H1 (cell line): ENCODE measurements around the gene C19orf85. TPM values are rescaled to one million over a fixed set of nuclear protein-coding genes. Genes with fewer than 3 reads are reported as not detected.

Experiments used
- CTCF ChIA-PET: fragments of 300-600 bp; sonication (Branson Sonifier 250); formaldehyde crosslinking; loops from one replicate; lab custom pipeline; 2021; ENCODE audit not compliant: partially characterized antibody; lab: Charles Lee
- POLR2A ChIA-PET: fragments of 300-600 bp; sonication (Branson Sonifier 250); formaldehyde crosslinking; loops from one replicate; lab custom pipeline; 2021; ENCODE audit warnings: inconsistent platforms; ENCODE audit not compliant: partially characterized antibody; lab: Charles Lee
- DNase-seq, 2 experiments: peaks; one replicate each; pipeline versions ENCODE4 v3.0.0 to v3.0.0-alpha.2; 2010 to 2022; ENCODE audit warnings: low spot score in 2 of 2, low read depth in 1 of 2, mixed read lengths in 1 of 2
- FAIRE-seq: peaks from 2 replicates; lab custom pipeline; 2011; peaks lifted over from hg19 to GRCh38; lab: Jason Lieb, UNC
- H2AFZ ChIP-seq: 2 replicates; pipeline ENCODE4 v1.8.1; 2012; ENCODE audit warnings: low read length, inconsistent platforms
- H2AK5ac ChIP-seq: 2 replicates; pipeline ENCODE4 v1.6.1; 2013; ENCODE audit warnings: low read depth, low read length
- H2BK120ac ChIP-seq: replicated peaks from 2 replicates; pipeline ENCODE3; 2013; ENCODE audit warnings: low read depth, low read length, inconsistent platforms
- H2BK12ac ChIP-seq: 2 replicates; pipeline ENCODE4 v1.6.1; 2013; ENCODE audit warnings: low read depth, low read length
- H2BK15ac ChIP-seq: 2 replicates; pipeline ENCODE4 v1.6.1; 2013; ENCODE audit warnings: low read length
- H2BK20ac ChIP-seq: 2 replicates; pipeline ENCODE4 v1.6.1; 2013; ENCODE audit warnings: low read length
- H2BK5ac ChIP-seq: 2 replicates; pipeline ENCODE4 v1.6.1; 2013; ENCODE audit warnings: low read depth, low read length
- H3K14ac ChIP-seq: 2 replicates; pipeline ENCODE4 v1.6.1; 2013; ENCODE audit warnings: inconsistent platforms; ENCODE audit not compliant: insufficient read length
- H3K18ac ChIP-seq: 2 replicates; pipeline ENCODE4 v1.6.1; 2013; ENCODE audit warnings: low read length; ENCODE audit errors: extremely low read depth
- H3K23ac ChIP-seq: 2 replicates; pipeline ENCODE4 v1.6.1; 2013; ENCODE audit warnings: inconsistent platforms; ENCODE audit not compliant: insufficient read length
- H3K23me2 ChIP-seq: 2 replicates; pipeline ENCODE4 v1.6.1; 2013; ENCODE audit warnings: low read depth, low read length
- H3K27ac ChIP-seq: 2 replicates; pipeline ENCODE4 v1.6.1; 2011; ENCODE audit warnings: low read depth, low read length, inconsistent platforms
- H3K27me3 ChIP-seq, 4 experiments: replicated peaks in 1 of 4; 1 replicate in 1 of 4; 2 replicates in 3 of 4; pipeline versions ENCODE4 v1.6.1 to v1.8.1; 2011 to 2013; ENCODE audit warnings: low read length in 3 of 4, mild to moderate bottlenecking in 3 of 4, inconsistent platforms in 2 of 4, mixed read lengths in 2 of 4, moderate library complexity in 1 of 4; ENCODE audit not compliant: control insufficient read depth in 3 of 4, insufficient read depth in 3 of 4; ENCODE audit errors: extremely low read depth in 1 of 4
- H3K36me3 ChIP-seq, 4 experiments: 2 replicates each; pipeline versions ENCODE4 v1.6.1 to v1.8.1; 2011 to 2013; ENCODE audit warnings: mild to moderate bottlenecking in 4 of 4, low read length in 3 of 4, moderate library complexity in 2 of 4, control low read depth in 1 of 4, inconsistent platforms in 1 of 4; ENCODE audit not compliant: insufficient read depth in 4 of 4, control insufficient read depth in 2 of 4
- H3K4ac ChIP-seq: replicated peaks from 2 replicates; pipeline ENCODE3; 2013; ENCODE audit warnings: low read length, low read depth, mixed read lengths, inconsistent platforms; ENCODE audit not compliant: insufficient read length
- H3K4me1 ChIP-seq, 4 experiments: replicated peaks in 1 of 4; 1 replicate in 1 of 4; 2 replicates in 3 of 4; pipeline versions ENCODE4 v1.6.1 to v1.8.1; 2011 to 2013; ENCODE audit warnings: low read length in 3 of 4, inconsistent platforms in 2 of 4, mixed read lengths in 1 of 4; ENCODE audit not compliant: insufficient read depth in 4 of 4, control insufficient read depth in 3 of 4
- H3K4me2 ChIP-seq, 2 experiments: 2 replicates each; pipeline versions ENCODE4 v1.6.1 to v1.8.1; 2011 to 2013; ENCODE audit warnings: low read depth in 2 of 2, low read length in 2 of 2, control low read depth in 1 of 2, inconsistent platforms in 1 of 2, mild to moderate bottlenecking in 1 of 2; ENCODE audit not compliant: insufficient read depth in 1 of 2
- H3K4me3 ChIP-seq, 4 experiments: fragments of 200-600, 300-600 bp in 1 of 4; sonication (generic), shearing (Covaris generic), sonication (Bioruptor Twin) in 1 of 4; 2 replicates each; pipeline versions ENCODE4 v1.5.1 to v1.8.1; 2011 to 2016; ENCODE audit warnings: low read length in 4 of 4, low read depth in 3 of 4, control low read depth in 2 of 4, inconsistent platforms in 2 of 4, mild to moderate bottlenecking in 2 of 4, mixed read lengths in 1 of 4, moderate library complexity in 1 of 4; ENCODE audit not compliant: insufficient read depth in 2 of 4; ENCODE audit errors: extremely low read depth in 1 of 4
- H3K56ac ChIP-seq: replicated peaks from 2 replicates; pipeline ENCODE3; 2013; ENCODE audit warnings: low read depth, mild to moderate bottlenecking, mixed read lengths, low read length, inconsistent platforms; ENCODE audit not compliant: insufficient read length
- H3K79me1 ChIP-seq: 2 replicates; pipeline ENCODE4 v1.6.1; 2013; ENCODE audit warnings: low read depth, low read length, control low read depth
- H3K79me2 ChIP-seq, 2 experiments: 2 replicates each; pipeline versions ENCODE4 v1.6.1 to v1.8.1; 2012 to 2013; ENCODE audit warnings: low read length in 2 of 2, mild to moderate bottlenecking in 2 of 2, inconsistent platforms in 1 of 2; ENCODE audit not compliant: insufficient read depth in 2 of 2, control insufficient read depth in 1 of 2
- H3K9ac ChIP-seq, 4 experiments: replicated peaks in 1 of 4; 1 replicate in 1 of 4; 2 replicates in 3 of 4; pipeline versions ENCODE4 v1.6.1 to v1.8.1; 2011 to 2013; ENCODE audit warnings: low read depth in 3 of 4, low read length in 3 of 4, control low read depth in 2 of 4, mild to moderate bottlenecking in 2 of 4, moderate library complexity in 2 of 4, inconsistent platforms in 1 of 4; ENCODE audit errors: extremely low read depth in 1 of 4
- H3K9me3 ChIP-seq, 2 experiments: 2 replicates each; pipeline versions ENCODE4 v1.6.1 to v1.8.1; 2012 to 2013; ENCODE audit warnings: mild to moderate bottlenecking in 2 of 2, moderate library complexity in 2 of 2, control low read depth in 1 of 2, inconsistent platforms in 1 of 2, low read depth in 1 of 2, low read length in 1 of 2, mixed read lengths in 1 of 2; ENCODE audit not compliant: insufficient read depth in 2 of 2
- H4K20me1 ChIP-seq, 2 experiments: replicated peaks in 1 of 2; 2 replicates each; pipeline versions ENCODE3 to v1.8.1; 2011 to 2013; ENCODE audit warnings: inconsistent platforms in 2 of 2, low read length in 2 of 2, mild to moderate bottlenecking in 1 of 2; ENCODE audit not compliant: insufficient read depth in 2 of 2, control insufficient read depth in 1 of 2
- H4K5ac ChIP-seq: 2 replicates; pipeline ENCODE4 v1.6.1; 2013; ENCODE audit warnings: low read length, low read depth, mixed read lengths, inconsistent platforms; ENCODE audit not compliant: insufficient read length
- H4K8ac ChIP-seq: 2 replicates; pipeline ENCODE4 v1.8.0; 2013; ENCODE audit warnings: mild to moderate bottlenecking, moderate library complexity, low read length, inconsistent platforms; ENCODE audit not compliant: insufficient read depth; ENCODE audit errors: extremely low read depth
- H4K91ac ChIP-seq: replicated peaks from 2 replicates; pipeline ENCODE3; 2013; ENCODE audit warnings: low read length, mixed read lengths, inconsistent platforms; ENCODE audit not compliant: insufficient read length
- HDAC2 ChIP-seq, 2 experiments: fragments of 300-600 bp in 1 of 2; sonication (generic) in 1 of 2; IDR thresholded peaks; 2 replicates each; pipeline ENCODE4 v1.6.1; 2011 to 2012; ENCODE audit warnings: low read depth in 2 of 2, low read length in 2 of 2, mild to moderate bottlenecking in 2 of 2, moderate library complexity in 2 of 2, borderline replicate concordance in 1 of 2, inconsistent platforms in 1 of 2
- WGBS, 2 experiments: shearing (Covaris generic) in 1 of 2; methylation state at CpG; one replicate each; pipeline versions ENCODE4 v1.1.6 to v1.1.7; 2013 to 2015; ENCODE audit warnings: low lambda C conversion rate in 2 of 2, mixed read lengths in 2 of 2, inconsistent platforms in 1 of 2, low coverage in 1 of 2, missing lambda C conversion rate in 1 of 2; ENCODE audit not compliant: insufficient replicate concordance in 2 of 2, insufficient coverage in 1 of 2, insufficient read length in 1 of 2; ENCODE audit errors: extremely low coverage in 1 of 2, missing lambda C conversion rate in 1 of 2; 5-methylcytosine and 5-hydroxymethylcytosine counted together
- polyA plus RNA-seq, 7 experiments: library from polyadenylated mRNA; depleted of rRNA in 3 of 7; stranded (reverse) in 5 of 7; unstranded in 2 of 7; fragments of >200 nt in 5 of 7; fragments of 200-250 nt in 2 of 7; gene quantifications; 1 replicate in 5 of 7; 2 replicates in 1 of 7; 4 replicates in 1 of 7; pipeline versions ENCODE4 v1.2.1 to v1.2.3, GENCODE V29; 2011 to 2013; ENCODE audit warnings: missing spikeins in 2 of 7, mixed read lengths in 2 of 7
- total RNA-seq: library from RNA; stranded (reverse); fragmentation: NEBNext Ultra II Directional; extraction: Animal tissue kit (Norgen Biotek cat#: 25700); gene quantifications from 2 replicates; pipeline ENCODE4 v1.2.1, GENCODE V29; 2021

Gene C19orf85
- total and polyA plus RNA-seq, 2 of the 8 experiments (the other 6 are each of a cell fraction or from before 2014, with no cell fraction given) = 2.2 to 3.2 TPM

DNA sequence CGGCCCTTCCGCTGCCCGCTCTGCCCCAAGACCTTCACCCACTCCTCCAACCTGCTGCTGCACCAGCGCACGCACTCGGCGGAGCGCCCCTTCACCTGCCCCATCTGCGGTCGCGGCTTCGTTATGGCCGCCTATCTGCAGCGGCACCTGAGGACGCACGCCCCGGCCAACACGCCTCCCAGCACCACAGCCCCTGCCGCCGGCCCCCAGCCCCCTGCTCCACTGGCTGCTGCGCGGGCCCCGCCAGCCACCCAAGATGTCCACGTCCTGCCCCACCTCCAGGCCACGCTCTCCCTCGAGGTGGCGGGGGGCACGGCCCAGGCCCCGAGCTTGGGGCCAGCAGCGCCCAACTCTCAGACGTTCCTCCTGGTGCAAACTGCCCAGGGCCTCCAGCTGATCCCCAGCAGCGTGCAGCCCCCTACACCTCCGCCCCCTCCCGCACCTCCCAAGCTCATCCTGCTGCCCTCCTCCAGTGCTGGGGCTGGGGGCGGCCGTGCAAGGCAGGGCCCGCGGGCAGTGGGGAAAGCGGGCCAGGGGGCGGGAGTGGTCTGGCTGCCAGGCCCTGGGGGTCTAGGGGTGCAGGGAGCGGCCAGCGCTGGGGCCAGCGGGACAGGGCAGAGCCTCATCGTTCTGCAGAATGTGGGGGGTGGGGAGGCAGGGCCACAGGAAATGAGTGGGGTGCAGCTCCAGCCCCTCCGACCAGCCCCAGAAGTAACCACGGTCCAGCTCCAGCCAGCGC is 18.6 kb upstream of the C19orf85 start:
- no peak overlapping the region for H2BK5ac ChIP-seq
- H2BK120ac ChIP-seq = no peak overlapping the region
- H4K8ac ChIP-seq = no peak overlapping the region
- H3K4ac ChIP-seq = no peak overlapping the region
- no peak overlapping the region; the same call in 1 of the 2 replicates for H2AK5ac ChIP-seq
- no peak overlapping the region for H3K9ac ChIP-seq
- H2BK15ac ChIP-seq = no peak overlapping the region
- H3K4me2 ChIP-seq = no peak overlapping the region
- H3K14ac ChIP-seq = no peak overlapping the region
- peaks cover 9% of the 10 kb centered on the region for H3K79me1 ChIP-seq
- no peak overlapping the region for H4K5ac ChIP-seq
- no peaks in the 10 kb centered on the region for H3K9me3 ChIP-seq
- ChIA-PET CTCF (interaction anchor here (0.6 to 3.9 kb wide), 9 partner anchors 10 to 150 kb away, joined by 3 to 21 read pairs (median 5); partner anchors contain the start of gene ZNF865), POLR2A (interaction anchor here (0.7 to 6.8 kb wide), 7 partner anchors 9 to 111 kb away, joined by 3 to 50 read pairs (median 8); no protein-coding TSS in a partner anchor)
- H3K23me2 ChIP-seq = peaks cover 8% of the 10 kb centered on the region; the same call in 1 of the 2 replicates
- TF ChIP-seq HDAC2 (IDR thresholded peaks at IDR 0.05; ENCODE audit: borderline replicate concordance in 1 of 2, low read depth in 2 of 2, low read length in 2 of 2) = no peak
- no peak overlapping the region for H3K27ac ChIP-seq
- no peak overlapping the region for H2AFZ ChIP-seq
- H3K79me2 ChIP-seq = peaks cover 0 to 17% of the 10 kb centered on the region in 2 experiments; a peak in 2 of 4 replicates
- H3K36me3 ChIP-seq = peaks cover 0 to 10% (median 0%) of the 10 kb centered on the region in 4 experiments; a peak in 2 of 8 replicates
- H4K91ac ChIP-seq = no peak overlapping the region
- peak overlapping the region; percentile 48; the same call in 1 of the 2 replicates for H2BK20ac ChIP-seq
- no peak overlapping the region for H3K23ac ChIP-seq
- FAIRE-seq (no peak), DNase-seq (no peak)
- H3K27me3 ChIP-seq = no peaks in the 10 kb centered on the region
- H3K4me1 ChIP-seq = peaks cover 0 to 37% (median 26%) of the 10 kb centered on the region in 4 experiments; a peak in 6 of 7 replicates
- H3K4me3 ChIP-seq = no peak overlapping the region
- H3K18ac ChIP-seq = no peak overlapping the region
- WGBS, 2 experiments = 91% methylated on average over 25 of the region's 47 CpGs; no CpG with 5 or more reads in 1 of the 2 experiments
- no peak overlapping the region for H2BK12ac ChIP-seq
- H4K20me1 ChIP-seq = peaks cover 0 to 6% of the 10 kb centered on the region in 2 experiments
- no peak overlapping the region for H3K56ac ChIP-seq
